ENCODE data around the gene TLL1. TPM values are rescaled to one million over a fixed set of nuclear protein-coding genes. Genes with fewer than 3 reads are reported as not detected.

The TLL1 gene
- total RNA-seq, 1 experiment from 2014 or later = not detected

GRCh38 chr4:166087569-166087968 is 214.5 kb downstream of the TLL1 start:
- Histone ChIP-seq H3K4ac (ENCODE audit: low read depth, low read length) (no peak overlapping the region), H4K20me1 (ENCODE audit: control insufficient read depth, insufficient read depth, insufficient read length) (no peaks in the 10 kb centered on the region), H4K8ac (replicated peaks; ENCODE audit: insufficient read length, low read depth, low read length) (no peak overlapping the region), H3K18ac (ENCODE audit: insufficient read length, low read depth, low read length) (no peak overlapping the region), H2AK5ac (ENCODE audit: insufficient read length, low read length) (no peak overlapping the region), H3K27me3 (ENCODE audit: insufficient read depth, low read length) (no peaks in the 10 kb centered on the region), H3K9me3 (ENCODE audit: control insufficient read depth, low read depth, low read length) (no peaks in the 10 kb centered on the region), H3K4me1 (ENCODE audit: insufficient read depth, low read length) (no peaks in the 10 kb centered on the region), H2BK5ac (ENCODE audit: insufficient read length, low read length) (no peak overlapping the region), H3K27ac (ENCODE audit: insufficient read length, low read depth, low read length) (no peak overlapping the region), H3K14ac (ENCODE audit: insufficient read depth, low read length) (no peak overlapping the region), H2AFZ (ENCODE audit: low read length) (no peak overlapping the region), H3K23me2 (ENCODE audit: insufficient read length, low read depth, low read length, poor library complexity, severe bottlenecking) (no peaks in the 10 kb centered on the region), H4K91ac (ENCODE audit: insufficient read length, low read depth, low read length) (no peak overlapping the region), H3K9ac (ENCODE audit: extremely low read depth, insufficient read length, low read length) (no peak overlapping the region), H3T11ph (ENCODE audit: low read length) (no peak overlapping the region), H2BK15ac (ENCODE audit: low read depth, low read length) (no peak overlapping the region), H3K79me1 (ENCODE audit: insufficient read depth, low read depth, low read length, poor library complexity, severe bottlenecking) (no peaks in the 10 kb centered on the region), H2BK120ac (ENCODE audit: low read depth, low read length, poor library complexity, severe bottlenecking) (no peak overlapping the region), H3K79me2 (ENCODE audit: insufficient read depth, low read length) (no peaks in the 10 kb centered on the region), H4K5ac (ENCODE audit: insufficient read length, low read depth, low read length) (no peak overlapping the region), H3K56ac (ENCODE audit: insufficient read length, low read depth, low read length) (no peak overlapping the region), H3K23ac (ENCODE audit: insufficient read length, low read depth, low read length) (no peak overlapping the region), H3K4me2 (ENCODE audit: insufficient read depth, insufficient read length, low read length) (no peak overlapping the region), H2BK20ac (ENCODE audit: low read depth, low read length, poor library complexity, severe bottlenecking) (no peak overlapping the region), H2BK12ac (ENCODE audit: insufficient read length, low read depth, low read length) (no peak overlapping the region)
- no peak for DNase-seq
- Mint-ChIP-seq H3K36me3 (ENCODE audit: insufficient read depth in 1 of 3, low read depth in 3 of 3) (no peaks in the 10 kb centered on the region), H3K4me1 (no peaks in the 10 kb centered on the region), H3K4me3 (no peak overlapping the region), H3K9me3 (peaks cover 0 to 2% of the 10 kb centered on the region in 2 experiments; a peak in 2 of 5 replicates), H3K27ac (no peak overlapping the region), H3K27me3 (ENCODE audit: low read depth) (no peaks in the 10 kb centered on the region)
- no CpG with 5 or more reads among the region's 2 CpGs for WGBS (ENCODE audit: extremely low coverage, insufficient read length, low lambda C conversion rate)
- TF ChIP-seq CTCF (conservative IDR thresholded peaks at IDR 0.05) = no peak
